WTC11 (cell line): ENCODE measurements around the gene KCNIP4.

Experiments used
- CREM ChIP-seq: sonication (generic); formaldehyde crosslinking; IDR thresholded peaks from 2 replicates; pipeline ENCODE4 v1.8.1; 2022; ENCODE audit warnings: mild to moderate bottlenecking, missing genetic modification reagents, moderate library complexity
- ESRRA ChIP-seq: sonication (generic); formaldehyde crosslinking; IDR thresholded peaks from 2 replicates; pipeline ENCODE4 v1.8.1; 2022; ENCODE audit warnings: mild to moderate bottlenecking, missing genetic modification reagents, borderline replicate concordance
- NR2C2 ChIP-seq: sonication (generic); formaldehyde crosslinking; IDR thresholded peaks from 2 replicates; pipeline ENCODE4 v1.8.0; 2022; ENCODE audit warnings: mild to moderate bottlenecking, missing genetic modification reagents
- SP1 ChIP-seq: sonication (generic); formaldehyde crosslinking; conservative IDR thresholded peaks from 2 replicates; pipeline ENCODE4 v1.8.1; 2022; ENCODE audit warnings: missing genetic modification reagents
- ZNF263 ChIP-seq: sonication (generic); formaldehyde crosslinking; IDR thresholded peaks from 2 replicates; pipeline ENCODE4 v1.8.1; 2022; ENCODE audit warnings: low read depth, mild to moderate bottlenecking, moderate library complexity, missing genetic modification reagents
- ZNF317 ChIP-seq: sonication (generic); formaldehyde crosslinking; IDR thresholded peaks from 2 replicates; pipeline ENCODE4 v1.8.1; 2023; ENCODE audit warnings: low read depth, mild to moderate bottlenecking, moderate library complexity, missing genetic modification reagents, borderline replicate concordance
- TF ChIP-seq, protein P1 (sequence below): fragments of 200-600 bp; IDR thresholded peaks from 2 replicates; pipeline ENCODE4 v1.8.0; 2022; ENCODE audit warnings: antibody characterized with exemption
- TF ChIP-seq, protein P2 (sequence below): sonication (generic); formaldehyde crosslinking; IDR thresholded peaks from 2 replicates; pipeline ENCODE4 v1.8.1; 2022; ENCODE audit warnings: low read depth, missing genetic modification reagents, borderline replicate concordance
- TF ChIP-seq, protein P3 (sequence below): fragments of 250-450 bp; sonication (Bioruptor Pico); IDR thresholded peaks from 2 replicates; pipeline ENCODE4 v2.1.2; 2022; ENCODE audit warnings: mild to moderate bottlenecking, moderate library complexity
- TF ChIP-seq, protein P4 (sequence below): sonication (generic); formaldehyde crosslinking; IDR thresholded peaks from 2 replicates; pipeline ENCODE4 v1.8.0; 2022; ENCODE audit warnings: mild to moderate bottlenecking, missing genetic modification reagents
- TF ChIP-seq, protein P5 (sequence below): sonication (generic); formaldehyde crosslinking; IDR thresholded peaks from 2 replicates; pipeline ENCODE4 v1.8.1; 2023; ENCODE audit warnings: mild to moderate bottlenecking, moderate library complexity, missing genetic modification reagents
- TF ChIP-seq, protein P6 (sequence below): sonication (generic); formaldehyde crosslinking; IDR thresholded peaks from 2 replicates; pipeline ENCODE4 v1.8.1; 2022; ENCODE audit warnings: missing genetic modification reagents, borderline replicate concordance
- TF ChIP-seq, protein P7 (sequence below): sonication (generic); formaldehyde crosslinking; IDR thresholded peaks from 2 replicates; pipeline ENCODE4 v1.8.0; 2023; ENCODE audit warnings: mild to moderate bottlenecking, missing genetic modification reagents

DNA sequence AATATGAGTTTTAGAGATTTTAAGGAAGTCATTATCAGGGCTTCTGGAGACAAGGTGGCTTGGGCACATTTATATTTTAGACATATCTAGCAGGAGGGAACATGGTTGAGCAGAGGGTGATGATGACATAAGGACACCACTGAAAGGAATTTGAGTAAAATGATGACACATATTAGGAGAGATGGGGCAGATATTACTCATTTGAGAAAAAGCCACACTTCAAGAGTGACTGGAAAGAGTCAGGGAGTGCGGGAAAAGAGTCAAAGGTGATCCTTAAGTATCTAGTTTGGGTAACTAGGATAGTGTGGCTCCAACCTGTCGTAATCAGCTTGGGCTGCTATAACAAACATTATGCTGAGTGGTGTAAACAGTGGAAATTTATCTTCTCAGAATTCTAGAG, 870.6 kb downstream of the KCNIP4 start:
- TF ChIP-seq, protein P1, sequence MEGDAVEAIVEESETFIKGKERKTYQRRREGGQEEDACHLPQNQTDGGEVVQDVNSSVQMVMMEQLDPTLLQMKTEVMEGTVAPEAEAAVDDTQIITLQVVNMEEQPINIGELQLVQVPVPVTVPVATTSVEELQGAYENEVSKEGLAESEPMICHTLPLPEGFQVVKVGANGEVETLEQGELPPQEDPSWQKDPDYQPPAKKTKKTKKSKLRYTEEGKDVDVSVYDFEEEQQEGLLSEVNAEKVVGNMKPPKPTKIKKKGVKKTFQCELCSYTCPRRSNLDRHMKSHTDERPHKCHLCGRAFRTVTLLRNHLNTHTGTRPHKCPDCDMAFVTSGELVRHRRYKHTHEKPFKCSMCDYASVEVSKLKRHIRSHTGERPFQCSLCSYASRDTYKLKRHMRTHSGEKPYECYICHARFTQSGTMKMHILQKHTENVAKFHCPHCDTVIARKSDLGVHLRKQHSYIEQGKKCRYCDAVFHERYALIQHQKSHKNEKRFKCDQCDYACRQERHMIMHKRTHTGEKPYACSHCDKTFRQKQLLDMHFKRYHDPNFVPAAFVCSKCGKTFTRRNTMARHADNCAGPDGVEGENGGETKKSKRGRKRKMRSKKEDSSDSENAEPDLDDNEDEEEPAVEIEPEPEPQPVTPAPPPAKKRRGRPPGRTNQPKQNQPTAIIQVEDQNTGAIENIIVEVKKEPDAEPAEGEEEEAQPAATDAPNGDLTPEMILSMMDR = no peak
- TF ChIP-seq ZNF263 (CRISPR knock-in tag) = no peak
- TF ChIP-seq, protein P2, sequence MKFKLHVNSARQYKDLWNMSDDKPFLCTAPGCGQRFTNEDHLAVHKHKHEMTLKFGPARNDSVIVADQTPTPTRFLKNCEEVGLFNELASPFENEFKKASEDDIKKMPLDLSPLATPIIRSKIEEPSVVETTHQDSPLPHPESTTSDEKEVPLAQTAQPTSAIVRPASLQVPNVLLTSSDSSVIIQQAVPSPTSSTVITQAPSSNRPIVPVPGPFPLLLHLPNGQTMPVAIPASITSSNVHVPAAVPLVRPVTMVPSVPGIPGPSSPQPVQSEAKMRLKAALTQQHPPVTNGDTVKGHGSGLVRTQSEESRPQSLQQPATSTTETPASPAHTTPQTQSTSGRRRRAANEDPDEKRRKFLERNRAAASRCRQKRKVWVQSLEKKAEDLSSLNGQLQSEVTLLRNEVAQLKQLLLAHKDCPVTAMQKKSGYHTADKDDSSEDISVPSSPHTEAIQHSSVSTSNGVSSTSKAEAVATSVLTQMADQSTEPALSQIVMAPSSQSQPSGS = no peak
- TF ChIP-seq NR2C2 (CRISPR knock-in tag) = no peak
- no peak for TF ChIP-seq ESRRA
- TF ChIP-seq ZNF317 (CRISPR knock-in tag) = no peak
- TF ChIP-seq, protein P3, sequence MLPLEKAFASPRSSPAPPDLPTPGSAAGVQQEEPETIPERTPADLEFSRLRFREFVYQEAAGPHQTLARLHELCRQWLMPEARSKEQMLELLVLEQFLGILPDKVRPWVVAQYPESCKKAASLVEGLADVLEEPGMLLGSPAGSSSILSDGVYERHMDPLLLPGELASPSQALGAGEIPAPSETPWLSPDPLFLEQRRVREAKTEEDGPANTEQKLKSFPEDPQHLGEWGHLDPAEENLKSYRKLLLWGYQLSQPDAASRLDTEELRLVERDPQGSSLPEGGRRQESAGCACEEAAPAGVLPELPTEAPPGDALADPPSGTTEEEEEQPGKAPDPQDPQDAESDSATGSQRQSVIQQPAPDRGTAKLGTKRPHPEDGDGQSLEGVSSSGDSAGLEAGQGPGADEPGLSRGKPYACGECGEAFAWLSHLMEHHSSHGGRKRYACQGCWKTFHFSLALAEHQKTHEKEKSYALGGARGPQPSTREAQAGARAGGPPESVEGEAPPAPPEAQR (CRISPR knock-in tag) = no peak
- TF ChIP-seq, protein P4, sequence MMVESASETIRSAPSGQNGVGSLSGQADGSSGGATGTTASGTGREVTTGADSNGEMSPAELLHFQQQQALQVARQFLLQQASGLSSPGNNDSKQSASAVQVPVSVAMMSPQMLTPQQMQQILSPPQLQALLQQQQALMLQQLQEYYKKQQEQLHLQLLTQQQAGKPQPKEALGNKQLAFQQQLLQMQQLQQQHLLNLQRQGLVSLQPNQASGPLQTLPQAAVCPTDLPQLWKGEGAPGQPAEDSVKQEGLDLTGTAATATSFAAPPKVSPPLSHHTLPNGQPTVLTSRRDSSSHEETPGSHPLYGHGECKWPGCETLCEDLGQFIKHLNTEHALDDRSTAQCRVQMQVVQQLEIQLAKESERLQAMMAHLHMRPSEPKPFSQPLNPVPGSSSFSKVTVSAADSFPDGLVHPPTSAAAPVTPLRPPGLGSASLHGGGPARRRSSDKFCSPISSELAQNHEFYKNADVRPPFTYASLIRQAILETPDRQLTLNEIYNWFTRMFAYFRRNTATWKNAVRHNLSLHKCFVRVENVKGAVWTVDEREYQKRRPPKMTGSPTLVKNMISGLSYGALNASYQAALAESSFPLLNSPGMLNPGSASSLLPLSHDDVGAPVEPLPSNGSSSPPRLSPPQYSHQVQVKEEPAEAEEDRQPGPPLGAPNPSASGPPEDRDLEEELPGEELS = no peak
- TF ChIP-seq, protein P5, sequence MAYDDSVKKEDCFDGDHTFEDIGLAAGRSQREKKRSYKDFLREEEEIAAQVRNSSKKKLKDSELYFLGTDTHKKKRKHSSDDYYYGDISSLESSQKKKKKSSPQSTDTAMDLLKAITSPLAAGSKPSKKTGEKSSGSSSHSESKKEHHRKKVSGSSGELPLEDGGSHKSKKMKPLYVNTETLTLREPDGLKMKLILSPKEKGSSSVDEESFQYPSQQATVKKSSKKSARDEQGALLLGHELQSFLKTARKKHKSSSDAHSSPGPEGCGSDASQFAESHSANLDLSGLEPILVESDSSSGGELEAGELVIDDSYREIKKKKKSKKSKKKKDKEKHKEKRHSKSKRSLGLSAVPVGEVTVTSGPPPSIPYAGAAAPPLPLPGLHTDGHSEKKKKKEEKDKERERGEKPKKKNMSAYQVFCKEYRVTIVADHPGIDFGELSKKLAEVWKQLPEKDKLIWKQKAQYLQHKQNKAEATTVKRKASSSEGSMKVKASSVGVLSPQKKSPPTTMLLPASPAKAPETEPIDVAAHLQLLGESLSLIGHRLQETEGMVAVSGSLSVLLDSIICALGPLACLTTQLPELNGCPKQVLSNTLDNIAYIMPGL (CRISPR knock-in tag) = no peak
- TF ChIP-seq, protein P6, sequence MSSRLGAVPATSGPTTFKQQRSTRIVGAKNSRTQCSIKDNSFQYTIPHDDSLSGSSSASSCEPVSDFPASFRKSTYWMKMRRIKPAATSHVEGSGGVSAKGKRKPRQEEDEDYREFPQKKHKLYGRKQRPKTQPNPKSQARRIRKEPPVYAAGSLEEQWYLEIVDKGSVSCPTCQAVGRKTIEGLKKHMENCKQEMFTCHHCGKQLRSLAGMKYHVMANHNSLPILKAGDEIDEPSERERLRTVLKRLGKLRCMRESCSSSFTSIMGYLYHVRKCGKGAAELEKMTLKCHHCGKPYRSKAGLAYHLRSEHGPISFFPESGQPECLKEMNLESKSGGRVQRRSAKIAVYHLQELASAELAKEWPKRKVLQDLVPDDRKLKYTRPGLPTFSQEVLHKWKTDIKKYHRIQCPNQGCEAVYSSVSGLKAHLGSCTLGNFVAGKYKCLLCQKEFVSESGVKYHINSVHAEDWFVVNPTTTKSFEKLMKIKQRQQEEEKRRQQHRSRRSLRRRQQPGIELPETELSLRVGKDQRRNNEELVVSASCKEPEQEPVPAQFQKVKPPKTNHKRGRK (CRISPR knock-in tag) = no peak
- TF ChIP-seq SP1 (CRISPR knock-in tag) = no peak
- TF ChIP-seq, protein P7, sequence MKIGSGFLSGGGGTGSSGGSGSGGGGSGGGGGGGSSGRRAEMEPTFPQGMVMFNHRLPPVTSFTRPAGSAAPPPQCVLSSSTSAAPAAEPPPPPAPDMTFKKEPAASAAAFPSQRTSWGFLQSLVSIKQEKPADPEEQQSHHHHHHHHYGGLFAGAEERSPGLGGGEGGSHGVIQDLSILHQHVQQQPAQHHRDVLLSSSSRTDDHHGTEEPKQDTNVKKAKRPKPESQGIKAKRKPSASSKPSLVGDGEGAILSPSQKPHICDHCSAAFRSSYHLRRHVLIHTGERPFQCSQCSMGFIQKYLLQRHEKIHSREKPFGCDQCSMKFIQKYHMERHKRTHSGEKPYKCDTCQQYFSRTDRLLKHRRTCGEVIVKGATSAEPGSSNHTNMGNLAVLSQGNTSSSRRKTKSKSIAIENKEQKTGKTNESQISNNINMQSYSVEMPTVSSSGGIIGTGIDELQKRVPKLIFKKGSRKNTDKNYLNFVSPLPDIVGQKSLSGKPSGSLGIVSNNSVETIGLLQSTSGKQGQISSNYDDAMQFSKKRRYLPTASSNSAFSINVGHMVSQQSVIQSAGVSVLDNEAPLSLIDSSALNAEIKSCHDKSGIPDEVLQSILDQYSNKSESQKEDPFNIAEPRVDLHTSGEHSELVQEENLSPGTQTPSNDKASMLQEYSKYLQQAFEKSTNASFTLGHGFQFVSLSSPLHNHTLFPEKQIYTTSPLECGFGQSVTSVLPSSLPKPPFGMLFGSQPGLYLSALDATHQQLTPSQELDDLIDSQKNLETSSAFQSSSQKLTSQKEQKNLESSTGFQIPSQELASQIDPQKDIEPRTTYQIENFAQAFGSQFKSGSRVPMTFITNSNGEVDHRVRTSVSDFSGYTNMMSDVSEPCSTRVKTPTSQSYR (CRISPR knock-in tag) = no peak
- TF ChIP-seq CREM (CRISPR knock-in tag) = no peak
